GM23338 (cell line): Measurements from ENCODE around the gene PDE3B. TPM values are rescaled to one million over a fixed set of nuclear protein-coding genes. Genes with fewer than 3 reads are reported as not detected.

Experiments
- ATAC-seq: fragments of 200-7000 bp; cut with Tn5 transposase; 3 replicates; pipeline ENCODE4 v1.9.1; 2020
- DNase-seq: peaks from one replicate; pipeline ENCODE4 v3.0.0-alpha.2; 2015; ENCODE audit warnings: low spot score
- H2AFZ ChIP-seq: fragments of 200-600 bp; sonication (generic); 2 replicates; pipeline ENCODE4 v1.8.0; 2016; ENCODE audit warnings: antibody characterized with exemption, mild to moderate bottlenecking, moderate library complexity
- H3F3A ChIP-seq: fragments of 200-600 bp; sonication (generic); replicated peaks from 2 replicates; pipeline ENCODE4 v1.8.0; 2017; ENCODE audit warnings: antibody characterized with exemption, mixed run types, low read depth
- H3K27ac ChIP-seq: fragments of 200-600 bp; sonication (generic); 2 replicates; pipeline ENCODE4 v1.6.1; 2016; ENCODE audit warnings: low read depth
- H3K27me3 ChIP-seq: fragments of 200-600 bp; sonication (generic); 2 replicates; pipeline ENCODE4 v1.8.0; 2016; ENCODE audit warnings: mild to moderate bottlenecking, mixed run types, moderate library complexity; ENCODE audit not compliant: insufficient read depth
- H3K36me3 ChIP-seq: fragments of 200-600 bp; sonication (generic); 2 replicates; pipeline ENCODE4 v1.8.0; 2016; ENCODE audit warnings: mild to moderate bottlenecking; ENCODE audit not compliant: insufficient read depth
- H3K4me1 ChIP-seq: fragments of 200-600 bp; sonication (generic); 2 replicates; pipeline ENCODE4 v1.8.0; 2016; ENCODE audit warnings: mild to moderate bottlenecking, moderate library complexity; ENCODE audit not compliant: insufficient read depth
- H3K4me2 ChIP-seq: fragments of 200-600 bp; sonication (generic); 2 replicates; pipeline ENCODE4 v1.7.1; 2017; ENCODE audit warnings: mixed run types
- H3K4me3 ChIP-seq: fragments of 200-600 bp; sonication (generic); 2 replicates; pipeline ENCODE4 v1.6.1; 2016; ENCODE audit warnings: mixed run types
- H3K79me2 ChIP-seq: fragments of 200-600 bp; sonication (generic); replicated peaks from 2 replicates; pipeline ENCODE4 v1.8.0; 2017; ENCODE audit warnings: mild to moderate bottlenecking; ENCODE audit not compliant: insufficient read depth
- H3K9me2 ChIP-seq: fragments of 200-600 bp; sonication (generic); 2 replicates; pipeline ENCODE4 v1.8.0; 2017; ENCODE audit not compliant: insufficient read depth
- H4K20me1 ChIP-seq: fragments of 200-600 bp; sonication (generic); replicated peaks from 2 replicates; pipeline ENCODE4 v1.8.0; 2017; ENCODE audit warnings: mild to moderate bottlenecking; ENCODE audit not compliant: insufficient read depth
- H3K27ac Mint-ChIP-seq: 2 replicates; pipeline ENCODE4 v1.8.0; 2020; ENCODE audit warnings: inconsistent platforms, mild to moderate bottlenecking, moderate library complexity, mixed read lengths
- H3K27me3 Mint-ChIP-seq: 3 replicates; pipeline ENCODE4 v1.8.0; 2022; ENCODE audit warnings: low read depth, mild to moderate bottlenecking, moderate library complexity, mixed read lengths, inconsistent platforms; ENCODE audit not compliant: insufficient read depth, poor library complexity
- H3K36me3 Mint-ChIP-seq: 3 replicates; pipeline ENCODE4 v1.8.0; 2021; ENCODE audit warnings: low read depth, mild to moderate bottlenecking, inconsistent platforms, moderate library complexity, mixed read lengths
- H3K4me1 Mint-ChIP-seq: 3 replicates; pipeline ENCODE4 v1.8.0; 2020; ENCODE audit warnings: mild to moderate bottlenecking, inconsistent platforms, mixed read lengths
- H3K4me3 Mint-ChIP-seq: 3 replicates; pipeline ENCODE4 v1.8.0; 2021; ENCODE audit warnings: moderate library complexity, mild to moderate bottlenecking, inconsistent platforms, mixed read lengths
- H3K9me3 Mint-ChIP-seq: 3 replicates; pipeline ENCODE4 v1.8.0; 2020; ENCODE audit warnings: moderate library complexity, mild to moderate bottlenecking, inconsistent platforms, mixed read lengths
- CREB1 ChIP-seq: fragments of 250-450 bp; sonication (Bioruptor Pico); IDR thresholded peaks from 2 replicates; pipeline ENCODE4 v1.5.0; 2020; ENCODE audit warnings: low read depth, mild to moderate bottlenecking, moderate library complexity
- EZH2 ChIP-seq: fragments of 200-600 bp; sonication (generic); IDR thresholded peaks from one replicate; pipeline ENCODE4 v1.8.0; 2017; ENCODE audit warnings: antibody characterized with exemption, mild to moderate bottlenecking, low read depth; ENCODE audit not compliant: unreplicated experiment
- EZH2phosphoT487 ChIP-seq: fragments of 200-600 bp; sonication (generic); IDR thresholded peaks from one replicate; pipeline ENCODE4 v1.8.1; 2018; ENCODE audit warnings: antibody characterized with exemption; ENCODE audit not compliant: unreplicated experiment
- NANOG ChIP-seq: IDR thresholded peaks from 2 replicates; pipeline ENCODE4 v1.6.1; 2016; ENCODE audit warnings: antibody characterized with exemption, borderline replicate concordance
- POLR2AphosphoS5 ChIP-seq: IDR thresholded peaks from 2 replicates; pipeline ENCODE4 v1.6.1; 2016; ENCODE audit warnings: antibody characterized with exemption, low read depth
- STAT1 ChIP-seq: IDR thresholded peaks from one replicate; pipeline ENCODE4 v1.6.1; 2016; ENCODE audit warnings: antibody characterized with exemption; ENCODE audit not compliant: unreplicated experiment
- ZNF114 ChIP-seq: fragments of 250-450 bp; sonication (Bioruptor Pico); IDR thresholded peaks from 2 replicates; pipeline ENCODE4 v1.5.0; 2020; ENCODE audit warnings: mild to moderate bottlenecking, moderate library complexity
- polyA plus RNA-seq: library from polyadenylated mRNA; unstranded; fragments of >200 nt; fragmentation: Nextera tagmentation; extraction: Ambion mirVana; gene quantifications from 2 replicates; pipeline ENCODE4 v1.2.1, GENCODE V29; 2016
- total RNA-seq: library from RNA; depleted of rRNA; stranded (reverse); fragments of >200 nt; shearing (Covaris generic); gene quantifications from 2 replicates; pipeline ENCODE4 v1.2.3, GENCODE V29; 2014
- TF ChIP-seq, protein P1 (sequence below), 2 experiments: fragments of 200-600 bp in 1 of 2; sonication (generic) in 1 of 2; conservative IDR thresholded peaks; 2 replicates each; pipeline versions ENCODE4 v1.5.1 to v1.6.1; 2016 to 2017; ENCODE audit warnings: antibody characterized with exemption in 2 of 2, low read depth in 2 of 2, mild to moderate bottlenecking in 2 of 2, moderate library complexity in 1 of 2
- TF ChIP-seq, protein P2 (sequence below): IDR thresholded peaks from 2 replicates; pipeline ENCODE4 v1.6.1; 2016; ENCODE audit warnings: antibody characterized with exemption
- TF ChIP-seq, protein P3 (sequence below): IDR thresholded peaks from one replicate; pipeline ENCODE4 v1.6.1; 2018; ENCODE audit warnings: antibody characterized with exemption; ENCODE audit not compliant: unreplicated experiment

The PDE3B gene
- total and polyA plus RNA-seq, 2 experiments from 2014 or later = 4.3 to 21.3 TPM

DNA sequence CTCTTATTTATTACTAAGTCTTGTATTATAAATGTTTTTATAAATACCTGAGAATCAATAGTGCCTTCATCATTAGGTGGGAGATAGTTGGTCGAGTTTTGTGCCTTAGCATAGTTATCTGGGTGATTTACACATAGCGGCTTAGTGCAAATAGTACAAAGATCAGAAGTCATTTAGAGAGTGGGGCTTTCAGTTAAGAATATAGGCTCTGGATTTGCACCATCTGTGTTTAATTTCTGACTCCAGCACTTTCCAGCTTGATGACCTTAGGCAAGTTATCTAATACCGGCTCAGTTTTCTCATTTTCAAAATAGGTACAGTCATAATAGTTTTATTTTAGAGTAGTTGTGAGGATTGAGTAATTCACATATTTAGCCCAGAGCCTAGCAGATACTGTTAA, 26.4 kb downstream of the PDE3B start (continued):
- TF ChIP-seq, protein P1, sequence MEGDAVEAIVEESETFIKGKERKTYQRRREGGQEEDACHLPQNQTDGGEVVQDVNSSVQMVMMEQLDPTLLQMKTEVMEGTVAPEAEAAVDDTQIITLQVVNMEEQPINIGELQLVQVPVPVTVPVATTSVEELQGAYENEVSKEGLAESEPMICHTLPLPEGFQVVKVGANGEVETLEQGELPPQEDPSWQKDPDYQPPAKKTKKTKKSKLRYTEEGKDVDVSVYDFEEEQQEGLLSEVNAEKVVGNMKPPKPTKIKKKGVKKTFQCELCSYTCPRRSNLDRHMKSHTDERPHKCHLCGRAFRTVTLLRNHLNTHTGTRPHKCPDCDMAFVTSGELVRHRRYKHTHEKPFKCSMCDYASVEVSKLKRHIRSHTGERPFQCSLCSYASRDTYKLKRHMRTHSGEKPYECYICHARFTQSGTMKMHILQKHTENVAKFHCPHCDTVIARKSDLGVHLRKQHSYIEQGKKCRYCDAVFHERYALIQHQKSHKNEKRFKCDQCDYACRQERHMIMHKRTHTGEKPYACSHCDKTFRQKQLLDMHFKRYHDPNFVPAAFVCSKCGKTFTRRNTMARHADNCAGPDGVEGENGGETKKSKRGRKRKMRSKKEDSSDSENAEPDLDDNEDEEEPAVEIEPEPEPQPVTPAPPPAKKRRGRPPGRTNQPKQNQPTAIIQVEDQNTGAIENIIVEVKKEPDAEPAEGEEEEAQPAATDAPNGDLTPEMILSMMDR (conservative IDR thresholded peaks at IDR 0.05; ENCODE audit: low read depth in 2 of 2) = no peak
- no peak for TF ChIP-seq POLR2AphosphoS5
- no peak for TF ChIP-seq EZH2
- TF ChIP-seq CREB1 (CRISPR knock-in tag) = no peak

DNA sequence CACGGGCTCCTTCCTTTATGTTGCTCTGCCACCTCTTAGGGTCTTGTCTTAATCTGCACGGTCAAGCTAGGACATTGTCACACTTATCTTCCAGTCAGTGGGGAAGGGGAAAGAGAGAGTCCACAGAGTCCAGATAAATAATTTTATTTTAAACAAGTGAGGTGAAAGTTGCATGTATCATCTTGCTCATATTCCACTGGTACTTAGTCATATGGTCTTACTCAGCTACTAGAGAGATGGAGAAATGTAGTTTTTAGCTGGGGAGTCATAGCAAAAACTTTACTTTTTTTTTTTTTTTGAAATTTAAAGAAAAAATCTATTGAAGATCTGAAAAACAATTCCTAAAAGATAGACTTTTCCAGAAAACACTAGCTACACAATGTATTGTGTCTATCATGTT, 29.0 kb downstream of the PDE3B start:
- no peaks in the 10 kb centered on the region; the same call in 1 of the 2 replicates for H3K9me2 ChIP-seq
- H3K4me1 Mint-ChIP-seq = peaks cover 9% of the 10 kb centered on the region; the same call in 2 of the 3 replicates
- H3K36me3 Mint-ChIP-seq = no peaks in the 10 kb centered on the region
- H3K27ac Mint-ChIP-seq = no peak overlapping the region
- no peaks in the 10 kb centered on the region for H3K27me3 ChIP-seq
- peaks cover 3% of the 10 kb centered on the region for H3K27me3 Mint-ChIP-seq
- H4K20me1 ChIP-seq = no peaks in the 10 kb centered on the region
- no peaks in the 10 kb centered on the region for H3K9me3 Mint-ChIP-seq
- H3K4me1 ChIP-seq = no peaks in the 10 kb centered on the region
- H3K79me2 ChIP-seq = no peaks in the 10 kb centered on the region; the same call in none of the 2 replicates
- no peaks in the 10 kb centered on the region for H3F3A ChIP-seq
- no peak overlapping the region for H3K4me3 Mint-ChIP-seq
- TF ChIP-seq, protein P2, sequence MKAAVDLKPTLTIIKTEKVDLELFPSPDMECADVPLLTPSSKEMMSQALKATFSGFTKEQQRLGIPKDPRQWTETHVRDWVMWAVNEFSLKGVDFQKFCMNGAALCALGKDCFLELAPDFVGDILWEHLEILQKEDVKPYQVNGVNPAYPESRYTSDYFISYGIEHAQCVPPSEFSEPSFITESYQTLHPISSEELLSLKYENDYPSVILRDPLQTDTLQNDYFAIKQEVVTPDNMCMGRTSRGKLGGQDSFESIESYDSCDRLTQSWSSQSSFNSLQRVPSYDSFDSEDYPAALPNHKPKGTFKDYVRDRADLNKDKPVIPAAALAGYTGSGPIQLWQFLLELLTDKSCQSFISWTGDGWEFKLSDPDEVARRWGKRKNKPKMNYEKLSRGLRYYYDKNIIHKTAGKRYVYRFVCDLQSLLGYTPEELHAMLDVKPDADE = no peak
- TF ChIP-seq NANOG (no peak), ZNF114 (CRISPR knock-in tag) (no peak), STAT1 (no peak), EZH2phosphoT487 (no peak), EZH2 (no peak)
- TF ChIP-seq, protein P3, sequence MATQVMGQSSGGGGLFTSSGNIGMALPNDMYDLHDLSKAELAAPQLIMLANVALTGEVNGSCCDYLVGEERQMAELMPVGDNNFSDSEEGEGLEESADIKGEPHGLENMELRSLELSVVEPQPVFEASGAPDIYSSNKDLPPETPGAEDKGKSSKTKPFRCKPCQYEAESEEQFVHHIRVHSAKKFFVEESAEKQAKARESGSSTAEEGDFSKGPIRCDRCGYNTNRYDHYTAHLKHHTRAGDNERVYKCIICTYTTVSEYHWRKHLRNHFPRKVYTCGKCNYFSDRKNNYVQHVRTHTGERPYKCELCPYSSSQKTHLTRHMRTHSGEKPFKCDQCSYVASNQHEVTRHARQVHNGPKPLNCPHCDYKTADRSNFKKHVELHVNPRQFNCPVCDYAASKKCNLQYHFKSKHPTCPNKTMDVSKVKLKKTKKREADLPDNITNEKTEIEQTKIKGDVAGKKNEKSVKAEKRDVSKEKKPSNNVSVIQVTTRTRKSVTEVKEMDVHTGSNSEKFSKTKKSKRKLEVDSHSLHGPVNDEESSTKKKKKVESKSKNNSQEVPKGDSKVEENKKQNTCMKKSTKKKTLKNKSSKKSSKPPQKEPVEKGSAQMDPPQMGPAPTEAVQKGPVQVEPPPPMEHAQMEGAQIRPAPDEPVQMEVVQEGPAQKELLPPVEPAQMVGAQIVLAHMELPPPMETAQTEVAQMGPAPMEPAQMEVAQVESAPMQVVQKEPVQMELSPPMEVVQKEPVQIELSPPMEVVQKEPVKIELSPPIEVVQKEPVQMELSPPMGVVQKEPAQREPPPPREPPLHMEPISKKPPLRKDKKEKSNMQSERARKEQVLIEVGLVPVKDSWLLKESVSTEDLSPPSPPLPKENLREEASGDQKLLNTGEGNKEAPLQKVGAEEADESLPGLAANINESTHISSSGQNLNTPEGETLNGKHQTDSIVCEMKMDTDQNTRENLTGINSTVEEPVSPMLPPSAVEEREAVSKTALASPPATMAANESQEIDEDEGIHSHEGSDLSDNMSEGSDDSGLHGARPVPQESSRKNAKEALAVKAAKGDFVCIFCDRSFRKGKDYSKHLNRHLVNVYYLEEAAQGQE = no peak
- TF ChIP-seq, protein P1 (conservative IDR thresholded peaks at IDR 0.05; ENCODE audit: low read depth in 2 of 2) = no peak
- no peak overlapping the region for H3K27ac ChIP-seq
- no peak overlapping the region for H3K4me2 ChIP-seq
- H3K36me3 ChIP-seq = no peaks in the 10 kb centered on the region
- no peak for ATAC-seq
- H3K4me3 ChIP-seq = no peak overlapping the region
- DNase-seq = no peak
- no peak overlapping the region for H2AFZ ChIP-seq
